Type B pancreatic cell (in vitro differentiated cells): ENCODE measurements around the gene IRS1. TPM values are rescaled to one million over a fixed set of nuclear protein-coding genes. Genes with fewer than 3 reads are reported as not detected.
"Not testable (repeated sequence)": the region's sequence is repeated elsewhere in the genome, so short reads cannot be mapped to it uniquely, and the experiment has no call there.

Experiments
- DNase-seq: peaks from one replicate; pipeline ENCODE4 v3.0.0; 2021; ENCODE audit warnings: mixed read lengths; ENCODE audit not compliant: unreplicated experiment; ENCODE audit errors: extremely low spot score
- H3K27ac Mint-ChIP-seq: 2 replicates; pipeline ENCODE4 v1.8.0; 2021; ENCODE audit warnings: mild to moderate bottlenecking, mixed read lengths
- H3K27me3 Mint-ChIP-seq: 2 replicates; pipeline ENCODE4 v1.8.0; 2021; ENCODE audit warnings: mixed read lengths
- H3K36me3 Mint-ChIP-seq: 2 replicates; pipeline ENCODE4 v1.8.0; 2021; ENCODE audit warnings: mixed read lengths
- H3K4me1 Mint-ChIP-seq: one replicate; pipeline ENCODE4 v1.8.0; 2021; ENCODE audit warnings: mixed read lengths; ENCODE audit not compliant: unreplicated experiment
- H3K4me3 Mint-ChIP-seq: 2 replicates; pipeline ENCODE4 v1.8.0; 2021; ENCODE audit warnings: mild to moderate bottlenecking, mixed read lengths
- H3K9me3 Mint-ChIP-seq: 2 replicates; pipeline ENCODE4 v1.8.0; 2021; ENCODE audit warnings: mixed read lengths
- CTCF ChIP-seq: fragments of 200-600 bp; sonication (generic); conservative IDR thresholded peaks from 2 replicates; pipeline ENCODE4 v1.5.0; 2021; ENCODE audit warnings: antibody characterized with exemption, mild to moderate bottlenecking
- long read RNA-seq: library from polyadenylated mRNA; unstranded; transcript quantifications from one replicate; pipeline ENCODE4 v2.0.0, GENCODE V29; 2020
- total RNA-seq: library from RNA; stranded (reverse); gene quantifications from 2 replicates; pipeline ENCODE4 v1.2.1, GENCODE V29; 2021; ENCODE audit warnings: low replicate concordance

IRS1 gene
- total RNA-seq = 16.0 and 25.9 TPM in 2 replicates
- long read RNA-seq, full-length matches to known transcripts = 1 of 4 reads
- long read RNA-seq, partial matches to known transcripts = 0 of 4 reads
- long read RNA-seq, other reads (novel, unspliced or antisense) = 3 of 4 reads

GRCh38 chr2:226799211-226799975 is at the start of gene IRS1:
IRS1 (minus strand) TSS chr2:226799820; CDS start chr2:226798738, 1,082 bp downstream.
- no peaks in the 10 kb centered on the region for H3K9me3 Mint-ChIP-seq
- H3K4me3 Mint-ChIP-seq = peak within 1 kb of the TSS; percentile 93
- H3K36me3 Mint-ChIP-seq = peaks cover 21% of the 10 kb centered on the region
- H3K27me3 Mint-ChIP-seq = peaks cover 6% of the 10 kb centered on the region
- H3K27ac Mint-ChIP-seq = peak within 1 kb of the TSS; percentile 78
- DNase-seq = peak; percentile 84
- TF ChIP-seq CTCF = peak; percentile 72
- H3K4me1 Mint-ChIP-seq = peaks cover 26% of the 10 kb centered on the region

- no peak for DNase-seq
- no peak for TF ChIP-seq CTCF
- Mint-ChIP-seq H3K27me3 (no peaks in the 10 kb centered on the region), H3K4me1 (no peaks in the 10 kb centered on the region), H3K27ac (no peak overlapping the region), H3K9me3 (no peaks in the 10 kb centered on the region), H3K4me3 (no peak overlapping the region), H3K36me3 (peaks cover 3% of the 10 kb centered on the region)
Measured at GRCh38 chr2:226849349-226849748, 49.7 kb upstream of the IRS1 start.

GRCh38 chr2:226847511-226847910 is 47.9 kb upstream of the IRS1 start:
- DNase-seq = no peak
- H3K4me1 Mint-ChIP-seq = no peaks in the 10 kb centered on the region
- H3K27me3 Mint-ChIP-seq = no peaks in the 10 kb centered on the region
- peaks cover 14% of the 10 kb centered on the region for H3K36me3 Mint-ChIP-seq
- no peak overlapping the region for H3K27ac Mint-ChIP-seq
- H3K4me3 Mint-ChIP-seq = no peak overlapping the region
- no peak for TF ChIP-seq CTCF
- no peaks in the 10 kb centered on the region for H3K9me3 Mint-ChIP-seq

GRCh38 chr2:226847090-226847489 is 47.5 kb upstream of the IRS1 start:
- Mint-ChIP-seq H3K27ac (no peak overlapping the region), H3K27me3 (no peaks in the 10 kb centered on the region), H3K4me1 (no peaks in the 10 kb centered on the region), H3K4me3 (no peak overlapping the region), H3K9me3 (no peaks in the 10 kb centered on the region), H3K36me3 (peaks cover 18% of the 10 kb centered on the region)
- TF ChIP-seq CTCF = no peak
- no peak for DNase-seq

GRCh38 chr2:226845386-226846116 is 45.9 kb upstream of the IRS1 start:
- no peak overlapping the region for H3K4me3 Mint-ChIP-seq
- H3K36me3 Mint-ChIP-seq = peaks cover 25% of the 10 kb centered on the region
- no peaks in the 10 kb centered on the region for H3K4me1 Mint-ChIP-seq
- H3K9me3 Mint-ChIP-seq = no peaks in the 10 kb centered on the region
- H3K27me3 Mint-ChIP-seq = no peaks in the 10 kb centered on the region
- TF ChIP-seq CTCF = no peak
- DNase-seq = no peak
- H3K27ac Mint-ChIP-seq = no peak overlapping the region

- not testable (repeated sequence) for H3K27ac Mint-ChIP-seq, DNase-seq, H3K27me3 Mint-ChIP-seq, H3K9me3 Mint-ChIP-seq, H3K4me3 Mint-ChIP-seq
- Mint-ChIP-seq H3K36me3 (peaks cover 28% of the 10 kb centered on the region), H3K4me1 (peaks cover 12% of the 10 kb centered on the region)
Measured at GRCh38 chr2:226843001-226843400, 43.4 kb upstream of the IRS1 start.
